Fibroblast of lung (primary cell): ENCODE data around the gene SIK3. TPM values are rescaled to one million over a fixed set of nuclear protein-coding genes. Genes with fewer than 3 reads are reported as not detected.

Source experiments
- DNase-seq, 2 donors: peaks; one replicate each; pipeline versions ENCODE4 v3.0.0 to v3.0.0-alpha.2; 2010; ENCODE audit warnings: low read depth in 2 of 2
- H2AFZ ChIP-seq: 2 replicates; pipeline ENCODE4 v1.5.1; 2012; ENCODE audit warnings: low read length, control low read depth, inconsistent platforms
- H3K27ac ChIP-seq: 2 replicates; pipeline ENCODE4 v1.5.1; 2011; ENCODE audit warnings: low read length, control low read depth; ENCODE audit not compliant: insufficient read depth
- H3K27me3 ChIP-seq: 2 replicates; pipeline ENCODE4 v1.5.1; 2011; ENCODE audit warnings: mild to moderate bottlenecking, low read length; ENCODE audit not compliant: control insufficient read depth, insufficient read depth
- H3K36me3 ChIP-seq: 2 replicates; pipeline ENCODE4 v1.5.1; 2011; ENCODE audit warnings: low read length; ENCODE audit not compliant: control insufficient read depth, insufficient read depth
- H3K4me1 ChIP-seq: 2 replicates; pipeline ENCODE4 v1.5.1; 2011; ENCODE audit warnings: low read length; ENCODE audit not compliant: control insufficient read depth, insufficient read depth; ENCODE audit errors: extremely low read depth
- H3K4me2 ChIP-seq: 2 replicates; pipeline ENCODE4 v1.5.1; 2011; ENCODE audit warnings: low read length, control low read depth; ENCODE audit not compliant: insufficient read depth; ENCODE audit errors: extremely low read depth
- H3K4me3 ChIP-seq, 4 experiments: fragments of 200-600 bp in 1 of 4; sonication (generic) in 1 of 4; replicated peaks in 1 of 4; 2 replicates each; pipeline ENCODE4 v1.5.1; 2011 to 2016; ENCODE audit warnings: low read length in 4 of 4, low read depth in 3 of 4, mild to moderate bottlenecking in 3 of 4, control low read depth in 2 of 4, inconsistent platforms in 1 of 4, mixed read lengths in 1 of 4; ENCODE audit not compliant: insufficient read depth in 1 of 4; ENCODE audit errors: control extremely low read depth in 1 of 4
- H3K79me2 ChIP-seq: 2 replicates; pipeline ENCODE4 v1.5.1; 2012; ENCODE audit warnings: mild to moderate bottlenecking, low read length, inconsistent platforms; ENCODE audit not compliant: control insufficient read depth, insufficient read depth
- H3K9ac ChIP-seq: 2 replicates; pipeline ENCODE4 v1.5.1; 2011; ENCODE audit warnings: mild to moderate bottlenecking, low read length, control low read depth; ENCODE audit not compliant: insufficient read depth
- H3K9me3 ChIP-seq: 2 replicates; pipeline ENCODE4 v1.5.1; 2012; ENCODE audit warnings: low read depth, low read length; ENCODE audit not compliant: control insufficient read depth, insufficient read depth
- H4K20me1 ChIP-seq: 2 replicates; pipeline ENCODE4 v1.5.1; 2011; ENCODE audit warnings: low read length; ENCODE audit not compliant: control insufficient read depth, insufficient read depth; ENCODE audit errors: extremely low read depth
- EZH2 ChIP-seq: IDR thresholded peaks from 2 replicates; pipeline ENCODE4 v1.5.1; 2012; ENCODE audit warnings: low read length, control low read depth, mild to moderate bottlenecking; ENCODE audit errors: missing control alignments
- polyA plus RNA-seq, 2 donors: library from polyadenylated mRNA; depleted of rRNA in 1 of 2; stranded (reverse) in 1 of 2; unstranded in 1 of 2; fragments of >200 nt; gene quantifications; 2 replicates each; pipeline ENCODE4 v1.2.1, GENCODE V29; 2011 to 2012; ENCODE audit warnings: missing spikeins in 1 of 2
- total RNA-seq: library from RNA; depleted of rRNA; stranded (reverse); fragments of >200 nt; gene quantifications from 2 replicates; pipeline ENCODE4 v1.2.1, GENCODE V29; 2014
- TF ChIP-seq, protein P1 (sequence below), 2 donors: IDR thresholded peaks in 1 of 2; conservative IDR thresholded peaks in 1 of 2; 1 replicate in 1 of 2; 2 replicates in 1 of 2; pipeline ENCODE4 v1.5.1; 2011 to 2012; ENCODE audit warnings: low read length in 2 of 2, control low read depth in 1 of 2, inconsistent platforms in 1 of 2, low read depth in 1 of 2, mild to moderate bottlenecking in 1 of 2

The SIK3 gene
- total and polyA plus RNA-seq, 2 donors (not counting 1 experiment from before 2014, with no cell fraction given), result 7.1 to 22.8 TPM

DNA sequence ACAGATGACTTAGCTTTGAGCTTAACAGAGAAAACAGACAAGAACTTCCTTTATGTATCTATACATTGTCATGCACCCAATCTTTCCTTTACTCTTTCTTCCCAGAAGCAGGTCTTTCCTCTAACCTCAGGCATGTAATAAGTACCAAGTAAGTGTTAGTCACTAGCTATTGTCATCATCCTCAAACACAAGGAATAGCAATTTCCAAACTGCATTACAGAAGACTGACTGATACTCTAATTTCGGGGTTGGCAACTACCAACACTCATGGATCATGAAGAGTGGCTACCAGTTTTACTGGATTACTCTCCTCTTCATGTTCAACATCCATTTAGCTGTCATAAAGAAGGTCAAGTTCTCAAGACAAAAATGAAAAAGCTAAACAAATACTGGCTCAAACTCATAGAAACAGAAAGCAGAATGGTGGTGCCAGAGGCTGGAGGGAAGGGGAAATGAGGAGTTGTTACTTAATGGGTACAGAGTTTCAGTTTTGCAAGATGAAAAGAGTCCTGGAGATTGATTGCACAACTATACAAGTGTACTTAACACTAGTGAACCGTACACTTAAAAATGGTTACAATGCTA, 111.6 kb downstream of the SIK3 start:
- Histone ChIP-seq H3K9me3 (no peaks in the 10 kb centered on the region), H2AFZ (no peak overlapping the region), H3K4me2 (peak overlapping the region; percentile 65), H3K4me3 (peak overlapping the region in 2 of 4 experiments; percentile 4 to 6), H3K36me3 (no peaks in the 10 kb centered on the region), H3K9ac (no peak overlapping the region), H4K20me1 (no peaks in the 10 kb centered on the region), H3K79me2 (peaks cover 10% of the 10 kb centered on the region), H3K27ac (peak overlapping the region; percentile 68), H3K4me1 (peaks cover 33% of the 10 kb centered on the region), H3K27me3 (no peaks in the 10 kb centered on the region)
- TF ChIP-seq, protein P1, sequence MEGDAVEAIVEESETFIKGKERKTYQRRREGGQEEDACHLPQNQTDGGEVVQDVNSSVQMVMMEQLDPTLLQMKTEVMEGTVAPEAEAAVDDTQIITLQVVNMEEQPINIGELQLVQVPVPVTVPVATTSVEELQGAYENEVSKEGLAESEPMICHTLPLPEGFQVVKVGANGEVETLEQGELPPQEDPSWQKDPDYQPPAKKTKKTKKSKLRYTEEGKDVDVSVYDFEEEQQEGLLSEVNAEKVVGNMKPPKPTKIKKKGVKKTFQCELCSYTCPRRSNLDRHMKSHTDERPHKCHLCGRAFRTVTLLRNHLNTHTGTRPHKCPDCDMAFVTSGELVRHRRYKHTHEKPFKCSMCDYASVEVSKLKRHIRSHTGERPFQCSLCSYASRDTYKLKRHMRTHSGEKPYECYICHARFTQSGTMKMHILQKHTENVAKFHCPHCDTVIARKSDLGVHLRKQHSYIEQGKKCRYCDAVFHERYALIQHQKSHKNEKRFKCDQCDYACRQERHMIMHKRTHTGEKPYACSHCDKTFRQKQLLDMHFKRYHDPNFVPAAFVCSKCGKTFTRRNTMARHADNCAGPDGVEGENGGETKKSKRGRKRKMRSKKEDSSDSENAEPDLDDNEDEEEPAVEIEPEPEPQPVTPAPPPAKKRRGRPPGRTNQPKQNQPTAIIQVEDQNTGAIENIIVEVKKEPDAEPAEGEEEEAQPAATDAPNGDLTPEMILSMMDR (conservative IDR thresholded peaks at IDR 0.05 in 1 of 2, IDR thresholded peaks at IDR 0.05 in 1 of 2; ENCODE audit: low read depth in 1 of 2, low read length in 2 of 2), result no peak
- TF ChIP-seq EZH2, result no peak
- DNase-seq, result peak; percentile 81 to 94

DNA sequence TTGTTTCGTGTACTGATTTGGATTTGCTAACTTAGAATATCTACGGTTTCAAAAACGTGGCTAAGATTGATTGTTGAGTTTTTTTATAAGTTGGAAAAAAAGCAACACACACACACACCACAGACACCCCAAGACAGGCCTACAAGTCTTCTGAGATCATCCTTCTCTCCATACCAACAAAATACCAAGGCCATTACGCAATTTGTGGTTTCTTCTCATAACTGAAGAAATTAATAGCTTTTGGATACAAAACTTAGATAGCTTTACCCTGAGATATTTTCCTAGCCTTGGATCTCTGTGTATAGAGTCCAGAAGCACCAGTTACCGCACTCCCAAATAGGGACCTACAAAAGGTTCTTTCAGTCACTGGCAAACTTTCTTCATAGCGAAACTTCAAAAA, 113.6 kb downstream of the SIK3 start:
- Histone ChIP-seq H3K79me2 (peaks cover 8% of the 10 kb centered on the region), H4K20me1 (no peaks in the 10 kb centered on the region), H3K4me2 (peak overlapping the region; percentile 92), H3K27me3 (no peaks in the 10 kb centered on the region), H3K27ac (peak overlapping the region; percentile 87), H3K9ac (no peak overlapping the region), H3K4me3 (peak overlapping the region in 3 of 4 experiments; percentile 11 to 20 (median 16)), H3K36me3 (no peaks in the 10 kb centered on the region), H3K4me1 (peaks cover 30% of the 10 kb centered on the region), H3K9me3 (no peaks in the 10 kb centered on the region), H2AFZ (no peak overlapping the region)
- peak; percentile 98 to 99 for DNase-seq
- TF ChIP-seq EZH2, result no peak
- TF ChIP-seq, protein P1 (conservative IDR thresholded peaks at IDR 0.05 in 1 of 2, IDR thresholded peaks at IDR 0.05 in 1 of 2; ENCODE audit: low read depth in 1 of 2, low read length in 2 of 2), result no peak

DNA sequence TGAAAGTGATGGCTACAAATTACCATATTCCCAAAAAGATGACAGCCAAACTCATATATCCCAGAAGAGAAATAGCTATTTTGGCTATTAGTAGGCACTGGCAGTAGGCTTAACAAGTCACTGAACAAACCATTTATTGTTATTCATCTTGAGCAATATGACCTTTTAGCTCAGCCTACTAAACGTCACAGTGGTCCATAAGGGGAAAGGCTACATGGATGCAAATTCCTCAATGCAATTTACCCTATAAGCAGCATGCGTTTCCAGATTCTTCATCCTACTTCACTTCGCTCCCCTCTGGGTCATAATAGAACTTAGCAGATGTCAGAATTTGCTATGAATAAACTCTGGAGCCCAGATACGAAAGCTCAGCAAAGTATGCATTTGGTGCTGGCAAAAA, 114.0 kb downstream of the SIK3 start:
- Histone ChIP-seq H3K27ac (peak overlapping the region; percentile 87), H3K4me1 (peaks cover 30% of the 10 kb centered on the region), H3K27me3 (no peaks in the 10 kb centered on the region)

More for the DNA sequence above, 114.0 kb downstream of the SIK3 start:
- DNase-seq, result peak; percentile 76 to 85
- Histone ChIP-seq H3K36me3 (no peaks in the 10 kb centered on the region), H3K9me3 (no peaks in the 10 kb centered on the region), H3K4me2 (peak overlapping the region; percentile 92), H4K20me1 (no peaks in the 10 kb centered on the region), H3K4me3 (peak overlapping the region in 3 of 4 experiments; percentile 11 to 20 (median 16)), H2AFZ (no peak overlapping the region), H3K79me2 (peaks cover 8% of the 10 kb centered on the region), H3K9ac (no peak overlapping the region)
- TF ChIP-seq, protein P1 (conservative IDR thresholded peaks at IDR 0.05 in 1 of 2, IDR thresholded peaks at IDR 0.05 in 1 of 2; ENCODE audit: low read depth in 1 of 2, low read length in 2 of 2), result no peak
- TF ChIP-seq EZH2, result no peak
